Effector memory CD4-positive, alpha-beta T cell (primary cell): ENCODE data around the gene WDR90.

Experiments
- DNase-seq, 3 donors: peaks; one replicate each; pipeline ENCODE4 v3.0.0-alpha.2; 2020
- H3K27ac ChIP-seq: 2 replicates; pipeline ENCODE4 v1.7.0; 2013; ENCODE audit warnings: mild to moderate bottlenecking, low read length, moderate library complexity; ENCODE audit not compliant: insufficient read depth, poor library complexity, severe bottlenecking
- H3K27me3 ChIP-seq: replicated peaks from 2 replicates; pipeline ENCODE4 v1.7.0; 2013; ENCODE audit warnings: mild to moderate bottlenecking, low read length; ENCODE audit not compliant: insufficient read depth, control insufficient read depth, poor library complexity, severe bottlenecking
- H3K36me3 ChIP-seq: 2 replicates; pipeline ENCODE4 v1.7.0; 2013; ENCODE audit warnings: mild to moderate bottlenecking, low read length, moderate library complexity; ENCODE audit not compliant: control insufficient read depth, insufficient read depth
- H3K4me1 ChIP-seq: 2 replicates; pipeline ENCODE4 v1.7.0; 2013; ENCODE audit warnings: low read length, mild to moderate bottlenecking; ENCODE audit not compliant: control insufficient read depth, insufficient read depth, poor library complexity, severe bottlenecking
- H3K4me3 ChIP-seq: 2 replicates; pipeline ENCODE4 v1.7.0; 2013; ENCODE audit warnings: low read length, low read depth, mild to moderate bottlenecking; ENCODE audit not compliant: insufficient read depth, poor library complexity, severe bottlenecking
- H3K9me3 ChIP-seq: 2 replicates; pipeline ENCODE4 v1.7.0; 2013; ENCODE audit warnings: mild to moderate bottlenecking, low read length, moderate library complexity; ENCODE audit not compliant: control insufficient read depth

Gene WDR90

DNA sequence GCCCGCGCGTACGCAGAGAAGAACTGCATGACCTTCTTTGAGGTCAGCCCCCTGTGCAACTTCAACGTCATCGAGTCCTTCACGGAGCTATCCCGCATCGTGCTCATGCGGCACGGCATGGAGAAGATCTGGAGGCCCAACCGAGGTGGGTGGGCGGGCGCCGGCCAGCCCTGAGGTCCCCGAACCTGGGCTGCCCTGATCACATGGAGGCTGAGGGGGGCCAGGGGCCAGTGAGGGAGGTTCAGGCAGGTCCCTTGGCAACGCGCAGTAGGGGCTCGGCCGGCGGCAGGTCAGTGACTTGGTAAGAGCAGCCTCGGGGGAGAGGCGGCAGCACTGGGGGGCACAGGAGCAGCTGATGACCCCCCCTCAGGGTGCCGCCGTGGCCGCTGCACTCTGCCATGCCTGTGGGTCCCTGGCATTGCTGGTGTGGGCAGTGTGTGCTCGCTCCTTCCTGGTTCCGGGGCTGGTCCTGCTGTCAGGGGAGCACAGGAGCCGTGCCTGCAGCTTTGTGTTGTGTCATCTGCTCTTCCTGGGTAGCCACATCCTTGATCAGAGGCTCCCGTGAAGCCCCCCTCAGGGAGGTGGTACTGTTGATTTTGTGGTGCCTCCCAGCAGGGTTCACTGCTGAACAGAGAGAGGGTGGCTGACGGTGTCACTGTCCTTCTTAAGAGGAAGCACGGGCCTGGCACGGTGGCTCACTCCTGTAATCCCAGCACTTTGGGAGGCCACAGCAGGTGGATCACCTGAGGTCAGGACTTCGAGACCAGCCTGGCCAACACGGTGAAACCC, 23.0 kb upstream of the WDR90 start:
- no peaks in the 10 kb centered on the region for H3K4me1 ChIP-seq
- H3K36me3 ChIP-seq = peaks cover 11% of the 10 kb centered on the region
- H3K9me3 ChIP-seq = no peaks in the 10 kb centered on the region
- H3K4me3 ChIP-seq = no peak overlapping the region
- DNase-seq = no peak
- no peaks in the 10 kb centered on the region for H3K27me3 ChIP-seq
- no peak overlapping the region for H3K27ac ChIP-seq

DNA sequence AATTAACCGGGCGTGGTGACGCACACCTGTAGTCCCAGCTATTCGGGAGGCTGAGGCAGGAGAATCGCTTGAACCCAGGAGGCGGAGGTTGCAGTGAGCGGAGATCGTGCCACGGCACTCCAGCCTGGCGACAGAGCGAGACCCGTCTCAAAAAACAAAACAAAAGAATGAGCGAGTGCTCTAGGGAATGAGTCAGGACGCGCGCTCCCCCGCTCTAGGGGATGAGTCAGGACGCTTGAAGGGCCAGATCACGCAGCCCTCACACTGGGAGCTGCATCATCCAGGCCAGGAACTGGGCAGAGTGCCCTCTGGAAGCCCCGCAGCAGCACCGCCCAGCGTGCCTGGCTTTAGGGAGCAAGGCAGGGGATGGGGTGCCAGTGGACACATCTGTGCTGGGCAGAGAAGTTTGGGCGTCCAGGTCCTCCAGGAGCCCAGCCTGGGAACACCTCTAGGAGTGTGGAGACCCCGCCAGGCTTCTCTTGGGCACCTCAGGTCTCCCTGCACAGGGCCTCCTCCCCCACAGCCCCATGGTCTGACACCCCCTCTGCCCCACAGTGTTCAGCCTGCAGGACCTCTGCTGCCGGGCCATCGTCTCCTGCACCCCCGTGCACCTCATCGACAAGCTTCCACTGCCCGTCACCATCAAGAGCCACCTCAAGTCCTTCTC, 22.2 kb upstream of the WDR90 start:
- no peak overlapping the region for H3K27ac ChIP-seq
- no peak for DNase-seq

DNA sequence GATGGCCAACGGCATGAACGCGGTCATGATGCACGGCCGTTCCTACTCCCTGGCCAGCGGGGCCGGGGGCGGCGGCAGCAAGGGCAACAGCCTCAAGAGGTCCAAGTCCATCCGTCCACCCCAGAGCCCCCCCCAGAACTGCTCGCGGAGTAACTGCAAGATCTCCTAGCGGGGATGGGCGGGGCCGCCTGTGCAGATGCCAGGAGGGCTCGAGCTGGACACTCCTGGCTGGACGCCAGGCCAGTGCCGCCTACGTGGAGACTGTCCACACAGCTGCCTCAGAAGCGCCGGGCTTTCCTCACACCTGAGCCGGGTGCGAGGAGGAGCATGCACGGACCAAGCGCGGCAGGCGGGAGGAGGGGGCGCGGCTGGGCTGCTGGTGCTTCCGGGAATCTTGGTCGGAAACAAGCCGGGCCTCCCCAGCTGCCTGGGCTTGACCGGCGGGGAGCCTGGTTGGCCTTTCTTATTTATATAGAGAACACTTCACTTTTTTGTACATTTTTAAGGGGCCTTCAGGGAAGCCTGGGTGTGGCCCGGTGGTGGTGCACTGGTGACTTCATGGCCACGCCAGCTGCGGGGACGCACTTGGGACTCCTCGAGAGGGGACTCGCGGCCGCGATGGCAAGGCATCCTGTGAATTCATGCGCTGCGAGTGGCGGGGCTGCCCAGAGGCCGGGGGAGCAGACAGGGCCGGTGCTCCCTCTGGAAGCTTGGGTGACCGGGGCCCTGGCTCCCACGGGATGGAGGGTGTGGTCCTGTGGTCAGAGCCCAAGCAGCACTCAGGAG, 21.5 kb upstream of the WDR90 start:
- Histone ChIP-seq H3K9me3 (no peaks in the 10 kb centered on the region), H3K4me3 (no peak overlapping the region), H3K27me3 (no peaks in the 10 kb centered on the region), H3K36me3 (peaks cover 11% of the 10 kb centered on the region), H3K27ac (no peak overlapping the region), H3K4me1 (no peaks in the 10 kb centered on the region)
- DNase-seq = no peak

More for the DNA sequence above, 22.2 kb upstream of the WDR90 start:
- Histone ChIP-seq H3K4me1 (no peaks in the 10 kb centered on the region), H3K36me3 (peaks cover 11% of the 10 kb centered on the region), H3K4me3 (no peak overlapping the region), H3K27me3 (no peaks in the 10 kb centered on the region), H3K9me3 (no peaks in the 10 kb centered on the region)

DNA sequence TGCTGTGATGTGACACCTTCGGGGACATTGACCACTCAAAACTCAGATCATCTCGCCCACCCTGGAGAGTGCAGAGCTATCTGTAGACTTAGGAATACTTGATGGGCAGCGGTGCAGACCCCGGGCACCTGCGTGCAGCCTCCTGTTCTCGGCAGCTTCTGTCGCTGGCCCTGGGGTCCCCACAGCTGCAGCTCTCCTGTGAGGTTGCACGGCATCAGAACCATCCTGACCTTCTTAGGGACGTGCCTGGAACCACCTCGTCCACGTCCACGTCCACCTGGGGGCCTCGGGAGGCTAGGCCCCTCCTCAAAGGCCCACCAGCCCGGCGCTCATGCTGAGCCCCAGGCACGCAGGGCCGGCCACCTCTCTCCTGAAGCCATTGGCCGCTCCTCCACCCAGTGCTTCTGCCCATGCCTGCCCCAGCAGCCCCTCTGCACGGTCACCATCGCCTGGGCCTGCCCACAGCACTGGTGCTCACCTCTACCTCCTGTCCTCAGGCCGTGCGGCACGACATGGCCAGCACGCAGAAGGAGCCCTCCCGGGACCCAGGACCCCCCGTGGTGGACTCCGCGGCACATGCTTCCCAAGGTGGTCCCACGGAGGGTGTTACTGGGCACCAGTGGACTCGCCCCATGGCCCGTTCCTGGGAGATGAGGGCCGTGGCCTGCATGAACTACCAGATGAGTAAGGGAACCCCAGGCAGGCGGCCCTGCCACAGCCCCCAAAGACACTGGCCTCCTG, 20.7 kb upstream of the WDR90 start:
- no peaks in the 10 kb centered on the region for H3K4me1 ChIP-seq
- no peaks in the 10 kb centered on the region for H3K27me3 ChIP-seq
- DNase-seq = no peak
- H3K36me3 ChIP-seq = peaks cover 11% of the 10 kb centered on the region
- H3K9me3 ChIP-seq = no peaks in the 10 kb centered on the region
- H3K4me3 ChIP-seq = no peak overlapping the region
- no peak overlapping the region for H3K27ac ChIP-seq

DNA sequence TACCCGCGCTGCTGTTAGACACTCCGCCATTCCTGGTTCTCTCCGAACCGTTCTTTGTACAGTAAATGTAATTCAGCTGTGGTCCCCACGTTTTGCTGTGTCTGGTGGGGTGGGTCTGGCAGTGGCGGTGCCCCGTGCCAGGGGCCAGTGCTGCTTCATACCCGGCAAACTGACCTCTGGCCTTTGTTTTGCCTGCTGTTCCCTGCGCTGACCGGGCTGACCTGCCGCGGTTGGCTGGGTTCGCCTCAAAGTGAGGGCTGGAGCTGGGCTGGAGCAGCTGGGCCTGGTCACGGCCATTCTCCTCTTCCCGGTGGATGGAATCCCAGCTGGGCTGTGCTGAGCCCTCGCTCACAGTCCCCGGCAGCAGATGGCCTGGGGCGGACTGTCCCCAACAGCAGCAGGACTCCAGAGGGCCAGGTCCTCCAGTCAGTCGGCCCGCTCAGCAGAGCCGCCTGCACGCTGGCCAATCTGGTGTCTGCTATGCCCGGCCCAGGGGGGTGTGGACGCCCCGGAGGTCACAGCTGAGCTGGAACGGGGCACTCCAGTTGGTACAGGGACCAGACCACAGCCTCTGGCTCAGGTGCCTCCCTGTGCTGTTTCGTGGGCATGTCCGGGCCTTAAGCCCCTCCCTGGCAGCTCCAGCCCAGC, 19.9 kb upstream of the WDR90 start:
- no peak overlapping the region for H3K4me3 ChIP-seq
- no peaks in the 10 kb centered on the region for H3K4me1 ChIP-seq
- no peak for DNase-seq
- H3K36me3 ChIP-seq = peaks cover 11% of the 10 kb centered on the region
- no peaks in the 10 kb centered on the region for H3K27me3 ChIP-seq
- no peak overlapping the region for H3K27ac ChIP-seq
- no peaks in the 10 kb centered on the region for H3K9me3 ChIP-seq

DNA sequence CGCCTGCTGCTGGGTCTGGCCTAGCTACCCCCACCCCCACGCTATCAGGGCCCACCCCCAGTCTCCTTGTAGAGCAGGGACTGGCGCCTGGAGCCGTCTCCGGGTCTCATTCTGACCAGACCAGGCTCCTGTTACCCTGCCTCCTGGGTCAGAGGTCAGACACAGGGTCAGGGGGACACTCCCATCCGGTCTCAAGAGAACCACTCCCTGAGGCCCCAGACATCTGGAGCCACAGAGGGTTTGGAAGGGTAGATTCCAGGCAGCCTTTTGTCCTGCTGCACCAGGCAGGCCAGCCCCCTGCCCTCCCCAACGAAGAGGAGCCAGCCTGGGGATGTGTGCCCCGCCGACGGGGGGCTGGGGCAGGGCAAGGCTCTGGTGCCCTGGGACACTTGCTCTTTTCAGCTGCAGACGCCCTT, 19.3 kb upstream of the WDR90 start:
- Histone ChIP-seq H3K4me3 (no peak overlapping the region), H3K36me3 (peaks cover 11% of the 10 kb centered on the region), H3K27me3 (no peaks in the 10 kb centered on the region), H3K27ac (no peak overlapping the region), H3K4me1 (no peaks in the 10 kb centered on the region), H3K9me3 (no peaks in the 10 kb centered on the region)
- no peak for DNase-seq

DNA sequence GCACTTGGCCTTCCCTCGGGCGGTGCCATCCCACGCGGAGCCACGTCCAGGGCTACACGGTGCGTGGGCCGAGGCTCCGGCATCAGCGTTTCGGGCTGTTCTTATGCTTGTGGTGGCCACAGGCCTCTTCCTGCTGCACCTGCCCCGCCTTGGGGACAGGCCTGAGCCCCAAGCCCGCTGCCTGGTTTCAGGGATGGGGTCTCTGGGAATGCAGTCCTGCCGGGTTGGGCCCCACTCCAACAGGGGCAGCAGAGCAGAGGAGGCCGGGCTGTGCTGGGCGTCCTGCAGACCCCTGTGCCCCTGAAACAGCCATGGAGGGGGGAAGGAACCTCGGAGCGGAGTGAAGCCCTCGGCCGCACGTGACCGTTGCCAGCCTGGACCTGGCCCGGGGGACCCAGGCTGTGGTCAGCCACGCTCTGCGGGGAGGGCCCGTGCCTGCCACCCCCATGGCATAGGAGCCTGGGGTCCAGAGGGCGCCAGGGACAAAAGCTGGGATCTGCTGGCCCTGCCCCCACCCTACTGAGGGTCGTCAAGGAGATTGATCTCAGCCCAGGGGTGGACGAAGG, 18.8 kb upstream of the WDR90 start:
- Histone ChIP-seq H3K27ac (no peak overlapping the region), H3K27me3 (no peaks in the 10 kb centered on the region), H3K4me1 (peaks cover 5% of the 10 kb centered on the region), H3K4me3 (no peak overlapping the region), H3K36me3 (peaks cover 11% of the 10 kb centered on the region), H3K9me3 (no peaks in the 10 kb centered on the region)
- DNase-seq = no peak

DNA sequence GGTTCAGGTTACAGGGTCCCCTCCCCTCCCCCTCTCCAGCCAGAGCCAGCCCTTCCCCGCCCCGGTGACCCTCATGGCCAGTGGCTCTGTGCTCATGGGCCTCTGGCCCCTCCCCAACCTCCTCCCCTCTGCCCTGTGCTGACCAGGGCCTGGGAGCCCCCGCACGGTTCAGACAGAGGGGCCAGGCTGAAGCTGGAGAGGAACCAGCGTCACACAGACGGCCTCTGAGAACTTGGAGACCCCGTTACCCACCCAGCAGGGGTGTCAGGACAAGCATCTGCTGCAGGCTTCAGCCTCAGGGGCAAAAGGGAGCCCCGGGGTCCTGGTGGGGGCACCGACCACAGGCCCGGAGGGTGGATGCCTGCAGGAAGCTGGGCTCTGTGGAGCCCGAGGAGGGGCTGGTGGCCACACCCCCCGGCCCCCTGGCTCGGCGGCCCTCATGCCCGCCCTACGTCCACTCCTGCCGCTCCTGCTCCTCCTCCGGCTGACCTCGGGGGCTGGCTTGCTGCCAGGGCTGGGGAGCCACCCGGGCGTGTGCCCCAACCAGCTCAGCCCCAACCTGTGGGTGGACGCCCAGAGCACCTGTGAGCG, 18.3 kb upstream of the WDR90 start, which contains the start of gene WFIKKN1:
Gene WFIKKN1 (plus strand): TSS at position 171 of the 591 bp plus-strand sequence. CDS start 269 bp downstream, at position 440.
- H3K27ac ChIP-seq = no peak within 1 kb of the TSS
- H3K9me3 ChIP-seq = no peaks in the 10 kb centered on the region
- H3K36me3 ChIP-seq = peaks cover 11% of the 10 kb centered on the region
- H3K27me3 ChIP-seq = no peaks in the 10 kb centered on the region
- no peak within 1 kb of the TSS for H3K4me3 ChIP-seq
- H3K4me1 ChIP-seq = peaks cover 11% of the 10 kb centered on the region
- no peak for DNase-seq
